Fibroblast of skin of right quadriceps (primary cell): Measurements from ENCODE around the gene KCNA10.
A peak's percentile ranks its signal among the peaks of the same experiment; 100 is the strongest.

Experiments
- DNase-seq: peaks from one replicate; pipeline ENCODE4 v3.0.0-alpha.2; 2013

Gene KCNA10

DNA sequence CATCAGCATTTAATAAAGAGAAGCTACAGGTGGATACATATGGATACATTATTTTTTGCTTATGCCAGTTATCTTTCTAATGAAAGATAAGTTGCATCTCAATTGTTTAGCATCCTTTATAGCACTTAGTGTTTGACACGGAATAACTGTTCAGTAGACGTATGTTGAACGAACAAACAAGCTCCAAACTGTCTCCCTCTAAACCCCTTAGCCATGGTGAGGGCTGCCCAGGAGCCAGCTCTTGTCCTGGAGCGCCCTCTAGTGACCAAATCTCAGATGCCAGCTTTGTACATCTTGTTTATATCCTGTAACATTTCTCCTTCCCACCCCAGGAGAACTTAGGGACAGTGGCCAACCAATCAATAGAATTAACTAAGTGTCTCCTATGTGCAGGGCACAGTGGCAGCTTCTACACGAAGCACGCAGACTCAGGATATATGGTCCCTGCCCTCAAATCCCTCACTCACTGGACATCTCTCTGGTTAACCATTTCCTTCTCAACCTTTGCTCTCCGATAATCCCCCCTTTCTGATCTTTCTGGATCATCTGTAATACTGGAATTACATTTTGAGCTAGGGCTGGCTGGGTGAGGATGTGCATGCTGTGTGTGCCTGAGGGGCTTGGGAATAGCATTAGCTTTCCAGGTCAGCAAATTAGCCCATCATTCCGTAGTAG is 22.9 kb downstream of the KCNA10 start:
- DNase-seq, result peak; percentile 64

DNA sequence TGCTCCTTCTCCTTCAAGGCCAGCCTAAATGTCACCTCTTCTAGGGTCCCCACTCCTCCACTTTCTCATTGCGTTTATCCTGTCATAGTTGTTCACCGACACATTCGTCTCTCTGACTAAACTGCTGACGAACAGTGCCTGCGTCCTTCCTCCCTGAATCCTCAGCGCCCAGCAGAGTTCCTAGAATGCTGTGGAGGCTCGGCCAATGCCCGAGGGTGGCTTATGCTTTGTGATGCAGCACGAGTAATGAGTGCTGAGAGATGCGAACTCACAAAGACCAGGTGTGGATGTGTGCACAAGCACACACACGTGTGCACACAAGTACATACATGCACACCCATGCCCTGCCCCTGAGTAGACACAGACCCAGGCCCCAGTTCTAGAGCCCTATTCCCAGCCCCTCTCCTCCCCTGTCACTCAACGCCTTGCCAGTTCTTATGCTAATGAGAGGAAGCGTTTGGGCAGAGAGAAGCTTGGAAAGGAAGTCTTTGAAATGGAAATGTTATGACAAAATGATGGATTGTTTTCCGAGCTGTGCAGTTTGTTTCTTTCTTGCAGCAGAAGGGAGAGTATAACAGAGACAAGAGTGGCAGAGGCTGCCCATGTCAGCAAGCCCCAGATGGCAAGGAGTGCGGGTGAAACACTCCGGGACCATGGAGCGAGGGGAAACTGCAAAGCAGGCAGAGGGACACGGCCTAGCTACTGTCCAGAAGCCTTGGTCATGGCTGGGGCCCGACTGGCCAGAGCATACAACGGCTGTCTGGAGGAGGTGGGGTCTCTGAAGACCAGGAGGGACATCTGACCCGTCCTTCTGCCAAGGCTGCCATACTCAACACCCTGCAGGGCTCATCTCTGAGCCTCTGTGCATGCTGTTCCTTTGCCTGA is 24.2 kb downstream of the KCNA10 start:
- no peak for DNase-seq

DNA sequence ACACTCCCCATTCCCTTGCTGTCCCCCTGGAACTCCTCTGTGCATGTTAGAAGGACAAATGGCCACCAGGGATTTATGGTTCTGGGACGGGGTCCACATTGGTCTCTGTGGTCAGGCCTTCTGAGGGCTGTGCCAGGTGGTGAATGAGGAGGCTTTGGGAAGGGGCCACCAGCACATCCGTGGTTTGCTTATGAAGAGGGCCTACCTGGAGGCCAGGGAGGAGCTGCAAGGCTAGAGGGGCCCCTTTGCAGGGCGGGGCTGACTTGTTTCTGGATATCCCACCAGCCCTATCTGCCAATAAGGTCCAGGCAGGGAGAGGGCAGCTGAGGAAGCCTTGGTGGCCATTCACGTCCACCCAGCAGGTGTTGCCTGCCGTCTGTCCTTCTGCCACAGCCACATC is 24.9 kb downstream of the KCNA10 start:
- no peak for DNase-seq

DNA sequence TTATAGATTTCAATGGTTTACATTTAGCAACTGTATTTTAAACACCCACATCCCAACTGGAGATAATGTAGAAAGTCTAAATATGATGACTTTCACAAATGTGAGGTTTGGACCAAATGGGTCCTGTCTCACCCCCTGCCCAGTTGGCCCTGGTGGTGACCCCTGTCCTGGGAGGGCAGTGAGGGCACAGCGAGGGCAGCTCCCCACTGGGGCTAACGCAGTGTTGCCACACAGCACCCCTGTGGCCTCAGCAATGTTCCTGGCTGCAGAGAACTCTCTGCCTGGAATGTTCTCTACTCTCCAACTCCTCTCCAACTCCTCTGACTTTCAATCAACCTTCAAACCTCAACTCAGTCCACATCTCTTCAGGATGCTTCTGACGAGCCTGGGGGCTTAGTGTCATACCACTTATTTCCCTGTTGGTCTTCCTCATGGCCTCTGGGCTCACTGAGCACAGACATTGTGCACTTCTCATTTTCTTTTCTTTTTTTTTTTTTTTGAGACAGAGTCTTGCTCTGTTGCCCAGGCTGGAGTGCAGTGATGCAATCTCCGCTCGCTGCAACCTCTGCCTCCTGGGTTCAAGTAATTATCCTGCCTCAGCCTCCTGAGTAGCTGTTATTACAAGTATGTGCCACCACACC is 25.8 kb downstream of the KCNA10 start:
- no peak for DNase-seq

DNA sequence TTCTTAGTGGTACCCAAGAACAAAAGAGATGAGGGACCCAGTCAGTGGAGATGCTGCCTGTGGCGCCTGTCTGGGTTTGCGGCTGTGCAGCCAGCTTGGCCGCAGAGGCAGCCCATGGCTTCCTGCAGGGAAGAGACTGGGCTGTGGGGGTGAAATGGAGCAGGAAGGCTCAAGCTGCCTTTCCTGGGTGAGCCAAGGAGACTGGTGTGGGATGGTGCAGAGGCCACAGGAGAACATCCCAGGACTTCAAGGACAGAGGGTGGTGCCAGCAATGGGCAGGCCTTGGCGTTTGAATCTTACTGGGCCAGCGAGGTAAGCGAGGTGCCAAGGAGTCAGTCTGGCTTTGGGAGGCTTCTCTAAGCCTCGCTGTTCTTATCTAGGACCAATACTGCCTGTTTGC is 26.4 kb downstream of the KCNA10 start:
- DNase-seq, result no peak

DNA sequence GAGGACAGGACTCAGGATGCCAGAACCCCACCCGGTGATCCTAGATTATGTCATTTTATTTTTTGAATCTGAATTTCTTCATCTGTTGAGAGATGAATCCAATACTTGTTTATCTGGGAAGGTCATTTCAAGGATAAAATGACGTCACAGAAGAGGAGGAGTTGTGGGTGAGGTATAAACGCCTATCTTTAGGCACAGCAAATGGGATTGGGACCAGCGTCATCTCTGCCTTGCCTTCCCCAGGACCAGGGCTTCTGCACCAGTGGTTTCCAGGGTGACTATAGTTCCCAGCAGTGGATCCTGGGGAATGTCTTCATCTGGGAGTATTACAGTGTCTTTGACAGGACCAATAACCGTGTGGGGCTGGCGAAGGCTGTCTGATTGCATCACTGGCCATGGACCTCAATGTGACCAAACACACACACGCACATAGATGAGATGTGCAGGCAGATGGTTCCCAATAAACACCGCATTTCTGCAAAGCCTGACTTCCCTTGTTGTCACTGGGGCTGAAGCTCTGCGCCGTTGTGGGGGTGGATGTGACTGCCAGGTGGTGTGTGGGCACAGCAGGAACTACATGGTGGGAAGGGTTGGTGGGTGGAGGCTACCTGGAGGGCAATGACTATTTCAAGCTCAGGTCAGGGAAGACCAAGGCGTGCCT is 28.1 kb downstream of the KCNA10 start:
- DNase-seq, result no peak

DNA sequence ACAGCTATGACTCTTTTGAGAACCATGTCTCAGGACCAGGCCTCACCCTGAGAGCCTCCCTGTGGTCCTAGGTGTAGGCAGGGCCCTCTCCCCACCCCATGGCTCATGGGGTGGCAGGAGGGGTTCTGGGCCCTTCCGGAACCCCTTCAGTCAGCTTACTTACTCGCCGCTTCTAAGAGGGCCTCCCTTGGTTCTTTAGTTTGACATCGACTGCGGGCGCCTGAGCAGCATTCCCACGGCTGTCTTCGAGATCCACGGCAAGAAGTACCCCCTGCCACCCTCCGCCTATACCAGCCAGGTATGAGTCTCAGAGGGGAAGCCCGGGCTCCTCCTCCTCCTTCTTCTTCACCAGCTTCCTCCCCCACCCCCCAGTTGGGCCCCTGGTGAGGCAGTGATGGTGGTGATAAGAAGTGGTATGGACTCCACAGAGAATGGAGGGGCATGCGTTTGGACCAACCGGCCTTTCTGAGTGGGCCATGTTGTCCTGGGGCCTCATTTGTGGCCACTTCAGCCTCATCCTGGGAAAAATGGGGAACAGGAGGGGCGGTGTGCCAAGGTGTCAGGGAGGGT is 28.9 kb downstream of the KCNA10 start:
- DNase-seq, result no peak

DNA sequence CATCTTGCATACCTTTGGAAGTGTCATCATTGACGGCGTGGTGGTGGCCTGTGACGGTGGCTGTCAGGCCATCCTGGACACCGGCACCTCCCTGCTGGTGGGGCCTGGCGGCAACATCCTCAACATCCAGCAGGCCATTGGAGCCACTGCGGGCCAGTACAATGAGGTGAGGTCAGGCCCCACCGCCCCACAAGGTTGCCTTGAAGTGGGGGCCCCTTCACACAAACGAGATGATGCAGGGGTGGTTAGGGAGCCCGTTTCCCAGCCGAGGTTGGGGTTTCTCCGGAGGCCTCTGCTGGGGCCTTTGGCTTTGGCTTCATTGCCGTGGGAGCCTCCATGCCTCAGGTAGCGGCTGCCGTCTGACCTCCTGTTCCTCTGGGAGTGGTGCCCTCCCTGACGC is 29.6 kb downstream of the KCNA10 start:
- no peak for DNase-seq

DNA sequence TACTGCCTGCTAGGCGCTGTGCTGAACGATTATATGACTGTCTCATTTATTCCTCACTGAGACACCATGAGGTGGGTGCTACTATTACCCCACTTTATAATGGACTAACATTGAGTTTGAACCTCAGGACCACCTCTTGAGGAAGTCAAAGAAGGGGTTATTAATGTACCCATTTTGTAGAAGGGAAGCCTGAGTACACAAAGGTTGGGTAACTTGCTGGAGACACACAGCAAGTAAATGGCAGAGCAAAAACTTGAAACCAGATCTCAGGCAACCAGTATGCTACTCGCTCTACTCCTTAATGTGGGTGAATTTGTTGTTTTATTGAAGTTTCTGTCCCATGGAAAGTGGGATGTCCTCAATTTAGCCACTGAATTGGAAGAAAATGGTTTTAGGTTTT is 30.1 kb downstream of the KCNA10 start:
- DNase-seq, result no peak

DNA sequence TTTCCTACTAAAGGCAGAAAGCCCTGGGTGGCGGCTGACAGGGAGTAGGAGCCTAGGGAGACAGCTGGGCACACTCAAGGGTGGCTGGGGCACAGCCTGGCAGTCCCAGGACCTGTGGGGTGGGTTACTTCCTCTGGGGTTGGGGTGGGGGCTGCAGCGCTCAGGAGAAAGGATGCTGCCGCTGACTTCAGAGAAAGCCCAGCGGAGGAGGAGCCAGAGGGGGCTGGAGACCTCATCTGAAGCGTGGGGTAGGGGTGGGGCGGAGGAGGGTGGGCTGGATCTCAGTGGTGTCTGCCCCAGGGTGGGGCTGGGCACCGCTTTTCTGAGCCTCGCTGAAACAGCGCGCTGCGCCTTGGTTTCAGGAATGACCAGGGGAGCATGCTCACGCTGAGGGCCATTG is 30.8 kb downstream of the KCNA10 start:
- no peak for DNase-seq

DNA sequence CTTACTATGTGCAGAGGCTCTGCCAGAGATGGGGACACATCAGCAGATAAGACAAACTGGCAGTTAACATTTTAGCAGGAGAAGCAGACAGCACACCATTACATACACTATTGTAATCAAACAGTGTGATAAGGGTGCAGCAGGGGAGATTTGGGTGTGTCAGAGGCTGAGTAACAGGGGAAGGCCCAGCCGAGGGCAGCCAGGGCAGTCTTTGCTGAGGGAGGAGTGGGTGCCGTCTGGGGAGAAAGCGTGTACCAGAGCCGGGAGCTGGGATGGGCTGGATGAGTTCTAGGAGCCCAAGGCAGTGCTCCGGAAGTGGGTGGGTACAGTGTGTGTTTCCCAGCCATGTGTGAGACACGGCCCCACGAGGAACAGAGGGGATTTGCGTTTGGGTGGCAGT is 31.2 kb downstream of the KCNA10 start:
- no peak for DNase-seq

DNA sequence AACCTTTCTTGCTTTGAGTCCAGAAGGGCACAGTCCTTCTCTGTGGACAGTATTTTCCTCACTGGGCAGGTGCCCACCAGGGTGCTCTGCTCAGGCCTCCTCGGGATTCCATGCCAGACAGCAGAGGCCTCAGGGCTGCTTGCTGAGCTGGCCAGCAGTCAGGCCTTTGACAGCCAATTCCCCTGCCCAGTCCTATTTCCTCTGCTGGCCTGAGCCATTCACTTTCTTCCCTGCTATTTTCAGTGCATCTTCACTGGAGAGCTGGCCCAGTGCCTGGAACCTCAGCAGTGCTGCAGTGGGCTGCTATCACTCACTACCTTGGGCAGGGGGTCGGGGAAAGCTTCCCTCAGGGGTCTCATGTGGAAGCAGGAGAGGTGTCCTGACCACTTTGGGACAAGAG is 33.2 kb downstream of the KCNA10 start:
- no peak for DNase-seq

DNA sequence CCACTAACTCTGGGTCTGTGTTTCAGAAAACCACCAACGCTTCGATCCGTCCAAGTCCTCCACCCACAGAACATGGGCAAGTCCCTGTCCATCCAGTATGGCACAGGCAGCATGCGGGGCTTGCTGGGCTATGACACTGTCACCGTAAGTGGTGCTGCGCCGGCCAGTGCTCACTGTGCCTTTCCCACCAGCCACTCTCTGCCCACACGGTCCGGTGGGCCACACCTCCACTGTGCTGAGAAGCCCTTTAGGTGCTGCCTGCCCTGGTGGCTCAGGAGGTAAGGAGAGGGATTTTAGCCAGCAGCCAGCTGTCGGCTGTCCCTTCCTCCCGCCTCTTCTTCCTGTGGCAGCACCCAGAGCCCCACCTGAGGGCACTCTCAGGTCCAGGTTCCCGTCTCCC is 34.2 kb downstream of the KCNA10 start:
- no peak for DNase-seq

DNA sequence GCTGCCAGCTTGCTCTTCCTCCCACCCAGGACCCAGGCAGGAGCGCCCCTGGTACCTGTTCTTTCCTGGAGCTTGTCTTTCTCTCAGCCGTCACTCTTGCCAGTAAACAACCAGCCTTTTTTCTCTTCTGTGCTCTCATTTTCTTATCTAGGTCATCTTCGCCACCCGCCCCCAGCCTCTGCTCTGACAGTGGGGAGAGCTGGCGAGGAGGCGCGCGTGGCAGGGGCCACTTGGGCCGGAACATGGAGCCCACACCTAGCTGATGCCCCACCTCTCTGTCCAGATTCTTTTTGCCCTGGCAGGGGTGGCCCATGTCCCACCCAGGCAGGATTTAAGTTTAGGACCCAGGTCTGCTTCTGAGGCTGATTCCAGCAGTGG is 35.7 kb downstream of the KCNA10 start:
- DNase-seq, result no peak

DNA sequence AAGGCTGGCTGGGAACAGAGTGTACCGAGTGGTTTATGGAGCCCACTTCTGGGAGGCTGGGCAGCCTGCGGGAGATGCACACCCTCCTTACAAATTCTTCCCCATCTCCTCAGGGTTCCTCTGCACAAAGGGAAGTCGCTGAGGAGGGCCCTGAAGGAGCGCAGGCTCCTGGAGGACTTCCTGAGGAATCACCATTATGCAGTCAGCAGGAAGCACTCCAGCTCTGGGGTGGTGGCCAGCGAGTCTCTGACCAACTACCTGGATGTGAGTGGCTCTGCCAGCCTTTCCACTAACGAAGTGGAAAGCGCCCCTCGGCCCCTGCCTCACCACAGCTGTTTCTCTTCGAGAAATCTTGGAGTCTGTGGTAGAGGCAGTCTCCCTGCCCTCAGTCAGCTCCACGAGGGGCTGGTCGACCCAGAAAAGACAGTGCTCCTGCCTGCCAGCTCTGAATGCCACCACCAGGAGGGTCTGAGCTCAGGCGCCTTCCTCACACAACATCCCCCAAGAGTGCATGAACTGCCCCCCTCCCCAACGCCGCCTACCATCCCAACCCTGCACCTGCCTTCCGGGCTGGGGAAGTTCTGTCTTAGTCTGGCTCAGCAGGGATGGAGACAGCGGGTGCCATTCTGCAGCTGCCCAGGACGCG is 36.2 kb downstream of the KCNA10 start:
- no peak for DNase-seq

DNA sequence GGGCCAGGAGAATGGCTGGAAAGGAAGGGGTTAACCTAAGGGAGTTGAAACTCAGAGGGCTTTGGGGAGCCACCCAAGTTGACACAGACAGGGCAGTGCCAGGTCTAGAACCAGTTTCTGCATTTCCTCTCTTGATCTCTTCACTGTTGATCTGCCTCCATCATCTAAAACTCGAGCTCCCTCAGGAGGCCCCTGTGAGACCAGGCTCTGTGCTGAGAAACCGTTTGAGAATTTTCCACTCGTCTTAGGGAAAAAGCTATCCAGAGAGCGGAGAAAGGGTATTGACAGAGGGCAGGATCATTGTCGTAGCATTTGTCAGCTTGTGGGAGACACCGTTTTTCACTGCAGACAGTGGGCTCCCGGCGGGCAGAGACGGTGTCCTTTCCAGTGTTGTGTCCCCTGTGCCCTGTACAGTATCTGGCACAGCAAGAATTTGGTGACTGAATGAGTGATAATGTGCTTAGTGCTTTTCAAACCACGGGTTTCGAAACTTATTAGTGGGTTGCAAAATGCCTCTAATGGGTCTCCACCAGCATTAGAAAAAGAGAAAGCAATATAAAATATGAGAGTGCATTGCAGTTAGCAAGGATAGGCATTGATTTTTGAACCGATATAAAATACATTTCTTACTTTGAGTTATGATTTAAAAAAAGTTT is 36.9 kb downstream of the KCNA10 start:
- DNase-seq, result peak; percentile 10

DNA sequence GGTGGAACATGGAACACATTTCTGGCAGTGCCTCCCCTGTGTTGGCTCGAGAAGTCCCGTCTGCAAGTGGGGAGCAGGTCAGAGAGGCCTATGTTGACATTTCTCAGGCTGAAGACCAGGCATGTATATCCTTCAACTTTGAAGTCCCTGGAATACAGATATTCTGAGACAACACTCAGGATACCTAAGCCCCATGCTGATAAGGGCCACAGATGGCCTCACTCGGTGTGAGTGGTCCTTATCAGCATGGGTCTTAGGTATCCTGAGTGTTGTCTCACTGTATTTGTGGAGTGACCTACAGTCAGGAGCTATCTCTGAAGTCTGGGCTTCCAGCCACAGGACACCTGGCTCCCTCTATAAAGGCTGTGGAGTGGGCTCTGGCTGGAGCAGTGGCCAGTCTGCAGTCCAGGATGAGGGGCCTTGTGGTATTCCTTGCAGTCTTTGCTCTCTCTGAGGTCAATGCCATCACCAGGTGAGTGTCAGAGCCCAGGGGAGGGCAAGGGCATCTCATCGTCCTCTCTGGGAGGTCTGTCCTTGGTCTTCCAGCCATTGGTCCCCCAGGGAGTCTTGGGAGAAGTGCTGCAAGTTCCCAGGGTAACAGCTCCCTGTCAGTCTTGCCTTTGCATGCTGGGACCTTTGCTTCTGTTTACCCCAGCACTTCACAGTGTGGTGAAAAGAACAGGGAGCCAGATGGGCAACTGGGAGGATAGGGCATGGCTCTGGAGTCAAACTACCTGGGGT is 38.4 kb downstream of the KCNA10 start:
- DNase-seq, result no peak

DNA sequence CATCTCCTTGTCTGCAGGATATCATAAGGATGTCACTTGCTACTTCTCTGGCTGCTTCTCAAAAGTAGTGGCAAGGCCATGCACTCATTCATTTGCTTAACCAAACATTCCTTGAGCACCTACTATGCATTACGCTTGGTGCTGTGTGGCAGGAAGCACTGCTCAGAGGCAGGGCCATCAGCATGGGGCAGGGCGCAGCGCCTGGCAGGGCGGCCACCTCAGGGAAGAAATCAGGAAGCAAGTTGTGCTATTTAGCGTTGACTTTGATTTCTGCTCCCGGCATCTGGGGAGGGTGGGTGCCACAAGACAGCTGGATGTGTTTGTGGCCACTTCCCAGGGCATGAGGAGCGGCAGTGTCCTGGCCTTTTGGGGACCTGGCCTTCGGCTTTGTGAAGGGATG is 40.1 kb downstream of the KCNA10 start:
- no peak for DNase-seq

DNA sequence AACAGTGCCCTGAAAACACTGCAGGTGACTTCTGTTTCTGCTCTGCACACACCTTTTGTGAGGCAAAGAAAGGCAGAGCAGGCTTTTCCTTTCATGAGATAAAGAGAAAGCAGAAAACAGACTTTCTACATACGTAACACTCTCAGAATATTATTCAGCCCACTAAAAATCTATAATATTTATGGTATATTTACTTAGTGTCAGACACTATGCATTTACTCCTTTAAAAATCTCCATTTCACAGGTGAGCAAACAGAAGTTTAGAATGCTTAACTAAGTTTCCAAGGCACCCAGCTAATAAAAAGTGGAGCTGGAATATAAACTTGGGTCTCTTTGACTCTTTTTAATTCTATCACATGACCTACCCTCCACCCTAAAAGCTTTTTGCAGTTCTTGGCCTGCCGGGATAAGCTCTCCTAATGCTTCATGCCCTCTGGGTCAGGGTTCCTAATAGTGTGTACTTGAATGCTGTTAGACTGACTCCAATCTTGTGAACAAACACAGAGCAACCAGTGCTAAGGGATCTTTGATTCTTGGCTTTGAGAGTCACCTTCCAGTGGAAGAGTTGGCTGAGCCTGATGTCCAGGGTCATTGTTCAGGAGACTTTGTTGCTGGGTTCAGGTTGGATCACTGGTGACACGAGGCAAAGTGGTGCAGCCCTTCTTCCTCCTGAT is 40.9 kb downstream of the KCNA10 start:
- no peak for DNase-seq

DNA sequence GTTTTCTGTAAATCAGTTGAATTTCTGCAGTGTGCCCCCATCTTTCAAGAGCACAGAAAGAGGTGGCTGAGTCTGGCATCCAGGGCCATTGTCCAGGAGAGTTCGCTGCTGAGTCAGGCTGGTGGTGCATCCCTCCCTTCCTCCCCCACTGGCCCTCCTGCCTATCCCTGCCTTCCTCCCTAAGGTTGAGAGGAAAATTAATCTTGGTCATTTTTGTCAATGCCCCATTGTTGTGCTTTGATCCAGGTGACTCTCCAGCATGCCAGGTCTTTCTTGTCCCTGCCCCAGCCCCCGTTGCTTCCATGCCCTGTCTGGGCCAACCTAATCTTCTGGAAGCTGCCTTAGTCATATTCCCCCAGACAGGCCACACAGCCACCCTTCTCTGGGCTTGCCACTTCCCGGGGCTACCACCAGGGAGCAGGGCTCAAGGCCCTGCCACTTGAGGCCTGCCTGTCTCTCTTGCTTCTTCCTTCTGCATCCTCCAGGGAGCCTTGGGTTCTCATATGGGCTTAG is 41.5 kb downstream of the KCNA10 start:
- DNase-seq, result no peak

DNA sequence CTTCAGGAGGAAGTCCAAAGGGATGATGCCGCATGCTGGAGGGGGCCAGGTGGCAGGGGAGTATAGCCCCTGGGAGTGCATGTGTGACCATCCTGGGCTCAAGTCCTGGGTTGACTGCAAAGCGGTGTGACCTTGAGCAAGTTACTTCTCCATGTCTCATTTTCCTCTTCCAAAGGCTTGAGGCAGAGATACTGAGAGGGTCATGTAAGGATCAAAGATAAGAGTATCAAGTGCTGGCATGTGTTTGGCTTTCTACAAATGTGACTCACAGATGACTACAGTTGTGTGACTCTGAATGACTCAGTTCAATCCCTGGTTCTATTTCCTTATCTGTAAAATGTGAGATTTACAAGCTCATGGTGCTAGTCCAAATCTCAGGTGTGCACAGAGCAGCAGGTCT is 41.9 kb downstream of the KCNA10 start:
- peak; percentile 51 for DNase-seq
